ENCODE measurements around the gene CDK5RAP3. TPM values are rescaled to one million over a fixed set of nuclear protein-coding genes. Genes with fewer than 3 reads are reported as not detected.
A peak's percentile ranks its signal among the peaks of the same experiment; 100 is the strongest.

Gene CDK5RAP3, protein sequence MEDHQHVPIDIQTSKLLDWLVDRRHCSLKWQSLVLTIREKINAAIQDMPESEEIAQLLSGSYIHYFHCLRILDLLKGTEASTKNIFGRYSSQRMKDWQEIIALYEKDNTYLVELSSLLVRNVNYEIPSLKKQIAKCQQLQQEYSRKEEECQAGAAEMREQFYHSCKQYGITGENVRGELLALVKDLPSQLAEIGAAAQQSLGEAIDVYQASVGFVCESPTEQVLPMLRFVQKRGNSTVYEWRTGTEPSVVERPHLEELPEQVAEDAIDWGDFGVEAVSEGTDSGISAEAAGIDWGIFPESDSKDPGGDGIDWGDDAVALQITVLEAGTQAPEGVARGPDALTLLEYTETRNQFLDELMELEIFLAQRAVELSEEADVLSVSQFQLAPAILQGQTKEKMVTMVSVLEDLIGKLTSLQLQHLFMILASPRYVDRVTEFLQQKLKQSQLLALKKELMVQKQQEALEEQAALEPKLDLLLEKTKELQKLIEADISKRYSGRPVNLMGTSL
- total RNA-seq (2014; rRNA removed; shearing (Covaris generic)) (67.0 and 106 TPM in 2 replicates), polyA plus RNA-seq (2016; fragmentation: Nextera tagmentation; extraction: Ambion mirVana) (78.9 and 92.6 TPM in 2 replicates)
- long read RNA-seq, transcript CDK5RAP3-201 (14 exons, 1,866 nt): major isoform, 24 of 39 reads
- long read RNA-seq, partial matches to known transcripts: 5 of 39 reads
- long read RNA-seq, other reads (novel, unspliced or antisense): 6 of 39 reads

- no peaks in the 10 kb centered on the region for H3K9me2 ChIP-seq (ENCODE audit: insufficient read depth)
- H3K27ac ChIP-seq (ENCODE audit: low read depth): 0 out of 2 replicates have a peak within 1 kb of the TSS, but pooled peaks have one; percentile 59
- H4K20me1 ChIP-seq (replicated peaks; ENCODE audit: insufficient read depth): no peaks in the 10 kb centered on the region; the same call in none of the 2 replicates
- Mint-ChIP-seq H3K36me3 (ENCODE audit: low read depth) (peaks cover 27% of the 10 kb centered on the region), H3K4me1 (peaks cover 4% of the 10 kb centered on the region), H3K27me3 (ENCODE audit: insufficient read depth, low read depth, poor library complexity) (peaks cover 12% of the 10 kb centered on the region), H3K27ac (peak within 1 kb of the TSS; percentile 97), H3K9me3 (no peaks in the 10 kb centered on the region), H3K4me3 (peak within 1 kb of the TSS; percentile 93)
- H3K4me3 ChIP-seq: peak within 1 kb of the TSS; percentile 62
- TF ChIP-seq ZNF114 (CRISPR knock-in tag; IDR thresholded peaks at IDR 0.05): no peak
- TF ChIP-seq CREB1 (CRISPR knock-in tag; IDR thresholded peaks at IDR 0.05; ENCODE audit: low read depth): peak; percentile 77
- peak; percentile 92 for TF ChIP-seq POLR2AphosphoS5 (IDR thresholded peaks at IDR 0.05; ENCODE audit: low read depth)
- peak; percentile 75 to 91 for TF ChIP-seq CTCF (conservative IDR thresholded peaks at IDR 0.05; ENCODE audit: low read depth in 2 of 2)
- DNase-seq (ENCODE audit: low spot score): peak; percentile 100
- H3K4me1 ChIP-seq (ENCODE audit: insufficient read depth): peaks cover 11% of the 10 kb centered on the region
- no peaks in the 10 kb centered on the region for H3K27me3 ChIP-seq (ENCODE audit: insufficient read depth)
- 0 out of 2 replicates have a peak, but pooled peaks cover 7% of the 10 kb centered on the region for H3K79me2 ChIP-seq (replicated peaks; ENCODE audit: insufficient read depth)
- peak within 1 kb of the TSS; percentile 87 for H3K4me2 ChIP-seq
- H2AFZ ChIP-seq: peak within 1 kb of the TSS; percentile 100
- H3K36me3 ChIP-seq (ENCODE audit: insufficient read depth): no peaks in the 10 kb centered on the region
- ATAC-seq: peak; percentile 94
- peaks cover 3% of the 10 kb centered on the region; the same call in 1 of the 2 replicates for H3F3A ChIP-seq (replicated peaks; ENCODE audit: low read depth)
Measured at GRCh38 chr17:47970725-47971499, at the start of gene CDK5RAP3. CDK5RAP3 (plus strand) TSS chr17:47971113; CDS start chr17:47971147, 34 bp downstream.

- H3K27ac Mint-ChIP-seq: peak overlapping the region; percentile 38; the same call in 1 of the 2 replicates
- TF ChIP-seq JUNB (IDR thresholded peaks at IDR 0.05; ENCODE audit: unreplicated experiment) (no peak), ZNF114 (CRISPR knock-in tag; IDR thresholded peaks at IDR 0.05) (no peak)
- TF ChIP-seq, protein P1, sequence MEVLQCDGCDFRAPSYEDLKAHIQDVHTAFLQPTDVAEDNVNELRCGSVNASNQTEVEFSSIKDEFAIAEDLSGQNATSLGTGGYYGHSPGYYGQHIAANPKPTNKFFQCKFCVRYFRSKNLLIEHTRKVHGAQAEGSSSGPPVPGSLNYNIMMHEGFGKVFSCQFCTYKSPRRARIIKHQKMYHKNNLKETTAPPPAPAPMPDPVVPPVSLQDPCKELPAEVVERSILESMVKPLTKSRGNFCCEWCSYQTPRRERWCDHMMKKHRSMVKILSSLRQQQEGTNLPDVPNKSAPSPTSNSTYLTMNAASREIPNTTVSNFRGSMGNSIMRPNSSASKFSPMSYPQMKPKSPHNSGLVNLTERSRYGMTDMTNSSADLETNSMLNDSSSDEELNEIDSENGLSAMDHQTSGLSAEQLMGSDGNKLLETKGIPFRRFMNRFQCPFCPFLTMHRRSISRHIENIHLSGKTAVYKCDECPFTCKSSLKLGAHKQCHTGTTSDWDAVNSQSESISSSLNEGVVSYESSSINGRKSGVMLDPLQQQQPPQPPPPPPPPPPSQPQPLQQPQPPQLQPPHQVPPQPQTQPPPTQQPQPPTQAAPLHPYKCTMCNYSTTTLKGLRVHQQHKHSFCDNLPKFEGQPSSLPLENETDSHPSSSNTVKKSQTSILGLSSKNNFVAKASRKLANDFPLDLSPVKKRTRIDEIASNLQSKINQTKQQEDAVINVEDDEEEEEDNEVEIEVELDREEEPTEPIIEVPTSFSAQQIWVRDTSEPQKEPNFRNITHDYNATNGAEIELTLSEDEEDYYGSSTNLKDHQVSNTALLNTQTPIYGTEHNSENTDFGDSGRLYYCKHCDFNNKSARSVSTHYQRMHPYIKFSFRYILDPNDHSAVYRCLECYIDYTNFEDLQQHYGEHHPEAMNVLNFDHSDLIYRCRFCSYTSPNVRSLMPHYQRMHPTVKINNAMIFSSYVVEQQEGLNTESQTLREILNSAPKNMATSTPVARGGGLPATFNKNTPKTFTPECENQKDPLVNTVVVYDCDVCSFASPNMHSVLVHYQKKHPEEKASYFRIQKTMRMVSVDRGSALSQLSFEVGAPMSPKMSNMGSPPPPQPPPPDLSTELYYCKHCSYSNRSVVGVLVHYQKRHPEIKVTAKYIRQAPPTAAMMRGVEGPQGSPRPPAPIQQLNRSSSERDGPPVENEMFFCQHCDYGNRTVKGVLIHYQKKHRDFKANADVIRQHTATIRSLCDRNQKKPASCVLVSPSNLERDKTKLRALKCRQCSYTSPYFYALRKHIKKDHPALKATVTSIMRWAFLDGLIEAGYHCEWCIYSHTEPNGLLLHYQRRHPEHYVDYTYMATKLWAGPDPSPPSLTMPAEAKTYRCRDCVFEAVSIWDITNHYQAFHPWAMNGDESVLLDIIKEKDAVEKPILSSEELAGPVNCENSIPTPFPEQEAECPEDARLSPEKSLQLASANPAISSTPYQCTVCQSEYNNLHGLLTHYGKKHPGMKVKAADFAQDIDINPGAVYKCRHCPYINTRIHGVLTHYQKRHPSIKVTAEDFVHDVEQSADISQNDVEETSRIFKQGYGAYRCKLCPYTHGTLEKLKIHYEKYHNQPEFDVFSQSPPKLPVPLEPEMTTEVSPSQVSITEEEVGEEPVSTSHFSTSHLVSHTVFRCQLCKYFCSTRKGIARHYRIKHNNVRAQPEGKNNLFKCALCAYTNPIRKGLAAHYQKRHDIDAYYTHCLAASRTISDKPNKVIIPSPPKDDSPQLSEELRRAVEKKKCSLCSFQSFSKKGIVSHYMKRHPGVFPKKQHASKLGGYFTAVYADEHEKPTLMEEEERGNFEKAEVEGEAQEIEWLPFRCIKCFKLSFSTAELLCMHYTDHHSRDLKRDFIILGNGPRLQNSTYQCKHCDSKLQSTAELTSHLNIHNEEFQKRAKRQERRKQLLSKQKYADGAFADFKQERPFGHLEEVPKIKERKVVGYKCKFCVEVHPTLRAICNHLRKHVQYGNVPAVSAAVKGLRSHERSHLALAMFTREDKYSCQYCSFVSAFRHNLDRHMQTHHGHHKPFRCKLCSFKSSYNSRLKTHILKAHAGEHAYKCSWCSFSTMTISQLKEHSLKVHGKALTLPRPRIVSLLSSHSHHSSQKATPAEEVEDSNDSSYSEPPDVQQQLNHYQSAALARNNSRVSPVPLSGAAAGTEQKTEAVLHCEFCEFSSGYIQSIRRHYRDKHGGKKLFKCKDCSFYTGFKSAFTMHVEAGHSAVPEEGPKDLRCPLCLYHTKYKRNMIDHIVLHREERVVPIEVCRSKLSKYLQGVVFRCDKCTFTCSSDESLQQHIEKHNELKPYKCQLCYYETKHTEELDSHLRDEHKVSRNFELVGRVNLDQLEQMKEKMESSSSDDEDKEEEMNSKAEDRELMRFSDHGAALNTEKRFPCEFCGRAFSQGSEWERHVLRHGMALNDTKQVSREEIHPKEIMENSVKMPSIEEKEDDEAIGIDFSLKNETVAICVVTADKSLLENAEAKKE (CRISPR knock-in tag; IDR thresholded peaks at IDR 0.05): no peak
Measured at GRCh38 chr17:47924785-47925677, 45.9 kb upstream of the CDK5RAP3 start.

More at GRCh38 chr17:47924785-47925677, 45.9 kb upstream of the CDK5RAP3 start:
- H3K4me1 ChIP-seq (ENCODE audit: insufficient read depth): no peaks in the 10 kb centered on the region
- no peaks in the 10 kb centered on the region for H3K27me3 ChIP-seq (ENCODE audit: insufficient read depth)
- no peak overlapping the region for H3K27ac ChIP-seq (ENCODE audit: low read depth)
- DNase-seq (ENCODE audit: low spot score): no peak
- Mint-ChIP-seq H3K27me3 (ENCODE audit: insufficient read depth, low read depth, poor library complexity) (peaks cover 6% of the 10 kb centered on the region), H3K36me3 (ENCODE audit: low read depth) (peaks cover 20% of the 10 kb centered on the region), H3K9me3 (no peaks in the 10 kb centered on the region), H3K4me1 (no peaks in the 10 kb centered on the region), H3K4me3 (no peak overlapping the region)
- no peaks in the 10 kb centered on the region for H4K20me1 ChIP-seq (replicated peaks; ENCODE audit: insufficient read depth)
- no peaks in the 10 kb centered on the region for H3F3A ChIP-seq (replicated peaks; ENCODE audit: low read depth)
- H3K79me2 ChIP-seq (replicated peaks; ENCODE audit: insufficient read depth): no peaks in the 10 kb centered on the region
- no peak overlapping the region for H3K4me2 ChIP-seq
- no peak overlapping the region for H2AFZ ChIP-seq
- H3K36me3 ChIP-seq (ENCODE audit: insufficient read depth): no peaks in the 10 kb centered on the region; the same call in 1 of the 2 replicates
- no peak for ATAC-seq
- H3K9me2 ChIP-seq (ENCODE audit: insufficient read depth): no peaks in the 10 kb centered on the region
- no peak overlapping the region for H3K4me3 ChIP-seq
